K562 (cell line): Measurements from ENCODE around the gene CNTN6.

ENCODE experiments used
- BHLHE40 ChIP-seq: IDR thresholded peaks from 2 replicates; pipeline ENCODE4 v1.6.1; 2011; ENCODE audit warnings: low read length, improper control_type of control experiment
- BRCA1 ChIP-seq, 2 experiments: fragments of 450-650 bp in 1 of 2; sonication (generic) in 1 of 2; formaldehyde crosslinking in 1 of 2; IDR thresholded peaks; 2 replicates each; pipeline versions ENCODE4 v1.5.0 to v1.6.1; 2017 to 2020; ENCODE audit warnings: mild to moderate bottlenecking in 1 of 2, missing genetic modification reagents in 1 of 2
- CHCHD3 ChIP-seq: fragments of 250-450 bp; sonication (Bioruptor Pico); IDR thresholded peaks from 2 replicates; pipeline ENCODE4 v2.1.2; 2022; ENCODE audit warnings: mild to moderate bottlenecking
- MYC ChIP-seq, 2 experiments: fragments of 250-450 bp in 1 of 2; sonication (Bioruptor Pico) in 1 of 2; IDR thresholded peaks; 2 replicates each; pipeline versions ENCODE4 v1.5.1 to v1.6.1; 2012 to 2021; ENCODE audit warnings: low read depth in 2 of 2, borderline replicate concordance in 1 of 2, improper control_type of control experiment in 1 of 2, low read length in 1 of 2, mild to moderate bottlenecking in 1 of 2, moderate library complexity in 1 of 2
- NR1H2 ChIP-seq: sonication (generic); formaldehyde crosslinking; IDR thresholded peaks from 2 replicates; pipeline ENCODE4 v1.4.0; 2020; ENCODE audit warnings: mild to moderate bottlenecking, missing genetic modification reagents
- NR2C2 ChIP-seq, 2 experiments: fragments of 200-800 bp in 1 of 2; sonication (Bioruptor generic) in 1 of 2; sonication (generic) in 1 of 2; formaldehyde crosslinking in 1 of 2; IDR thresholded peaks; 2 replicates each; pipeline versions ENCODE4 v1.6.1 to v1.8.0; 2016 to 2022; ENCODE audit warnings: mild to moderate bottlenecking in 1 of 2, missing compliant biosample characterization in 1 of 2, missing genetic modification characterization in 1 of 2, missing genetic modification reagents in 1 of 2
- RAD21 ChIP-seq, 2 experiments: fragments of 250-450 bp in 1 of 2; fragments of 450-650 bp in 1 of 2; sonication (Bioruptor Pico) in 1 of 2; formaldehyde crosslinking in 1 of 2; IDR thresholded peaks in 1 of 2; conservative IDR thresholded peaks in 1 of 2; 2 replicates each; pipeline versions ENCODE4 v1.4.0 to v1.8.0; 2020 to 2022; ENCODE audit warnings: mild to moderate bottlenecking in 2 of 2, moderate library complexity in 1 of 2
- RNF2 ChIP-seq: sonication (generic); IDR thresholded peaks from 2 replicates; pipeline ENCODE4 v1.6.1; 2016
- SOX6 ChIP-seq: fragments of 450-650 bp; IDR thresholded peaks from 2 replicates; pipeline ENCODE4 v1.6.1; 2014; ENCODE audit warnings: mild to moderate bottlenecking
- SP1 ChIP-seq: sonication (generic); formaldehyde crosslinking; IDR thresholded peaks from 2 replicates; pipeline ENCODE4 v1.8.1; 2022; ENCODE audit warnings: mild to moderate bottlenecking, missing genetic modification reagents
- STAG1 ChIP-seq: sonication (generic); formaldehyde crosslinking; IDR thresholded peaks from 2 replicates; pipeline ENCODE4 v1.5.0; 2020; ENCODE audit warnings: missing genetic modification reagents, borderline replicate concordance
- ZBTB33 ChIP-seq: sonication (generic); formaldehyde crosslinking; IDR thresholded peaks from 2 replicates; pipeline ENCODE4 v1.8.1; 2023; ENCODE audit warnings: mild to moderate bottlenecking, missing genetic modification reagents
- ZNF766 ChIP-seq: fragments of 200-800 bp; sonication (Bioruptor generic); conservative IDR thresholded peaks from 2 replicates; pipeline ENCODE4 v1.6.1; 2016; ENCODE audit warnings: missing genetic modification characterization, missing compliant biosample characterization
- TF ChIP-seq, protein P1 (sequence below), 3 experiments: IDR thresholded peaks in 2 of 3; conservative IDR thresholded peaks in 1 of 3; 2 replicates each; pipeline ENCODE4 v1.5.1; 2011 to 2012; ENCODE audit warnings: low read length in 3 of 3, mild to moderate bottlenecking in 3 of 3, control low read depth in 2 of 3, improper control_type of control experiment in 1 of 3, inconsistent platforms in 1 of 3, low read depth in 1 of 3, mixed read lengths in 1 of 3, moderate library complexity in 1 of 3; ENCODE audit not compliant: insufficient read depth in 2 of 3

- no peak for TF ChIP-seq RNF2
- no peak for TF ChIP-seq ZBTB33
- TF ChIP-seq BHLHE40 = no peak
- TF ChIP-seq, protein P1, sequence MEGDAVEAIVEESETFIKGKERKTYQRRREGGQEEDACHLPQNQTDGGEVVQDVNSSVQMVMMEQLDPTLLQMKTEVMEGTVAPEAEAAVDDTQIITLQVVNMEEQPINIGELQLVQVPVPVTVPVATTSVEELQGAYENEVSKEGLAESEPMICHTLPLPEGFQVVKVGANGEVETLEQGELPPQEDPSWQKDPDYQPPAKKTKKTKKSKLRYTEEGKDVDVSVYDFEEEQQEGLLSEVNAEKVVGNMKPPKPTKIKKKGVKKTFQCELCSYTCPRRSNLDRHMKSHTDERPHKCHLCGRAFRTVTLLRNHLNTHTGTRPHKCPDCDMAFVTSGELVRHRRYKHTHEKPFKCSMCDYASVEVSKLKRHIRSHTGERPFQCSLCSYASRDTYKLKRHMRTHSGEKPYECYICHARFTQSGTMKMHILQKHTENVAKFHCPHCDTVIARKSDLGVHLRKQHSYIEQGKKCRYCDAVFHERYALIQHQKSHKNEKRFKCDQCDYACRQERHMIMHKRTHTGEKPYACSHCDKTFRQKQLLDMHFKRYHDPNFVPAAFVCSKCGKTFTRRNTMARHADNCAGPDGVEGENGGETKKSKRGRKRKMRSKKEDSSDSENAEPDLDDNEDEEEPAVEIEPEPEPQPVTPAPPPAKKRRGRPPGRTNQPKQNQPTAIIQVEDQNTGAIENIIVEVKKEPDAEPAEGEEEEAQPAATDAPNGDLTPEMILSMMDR (IDR thresholded peaks at IDR 0.05 in 2 of 3, conservative IDR thresholded peaks at IDR 0.05 in 1 of 3; ENCODE audit: insufficient read depth in 2 of 3, low read depth in 1 of 3, low read length in 3 of 3) = no peak
- TF ChIP-seq CHCHD3 = no peak
- no peak for TF ChIP-seq BRCA1 (IDR thresholded peaks at IDR 0.05)
- TF ChIP-seq BRCA1 (CRISPR knock-in tag; IDR thresholded peaks at IDR 0.05) = no peak
- TF ChIP-seq SP1 (CRISPR knock-in tag) = no peak
- no peak for TF ChIP-seq NR2C2 (CRISPR knock-in tag; IDR thresholded peaks at IDR 0.05)
- no peak for TF ChIP-seq NR2C2 (tag; IDR thresholded peaks at IDR 0.05)
- TF ChIP-seq ZNF766 (CRISPR knock-in tag) = no peak
- TF ChIP-seq SOX6 = no peak
- no peak for TF ChIP-seq NR1H2 (CRISPR knock-in tag)
- TF ChIP-seq RAD21 (CRISPR knock-in tag; conservative IDR thresholded peaks at IDR 0.05 in 1 of 2, IDR thresholded peaks at IDR 0.05 in 1 of 2) = no peak
- no peak for TF ChIP-seq STAG1
- no peak for TF ChIP-seq MYC (IDR thresholded peaks at IDR 0.05; ENCODE audit: low read depth, low read length)
- TF ChIP-seq MYC (CRISPR knock-in tag; IDR thresholded peaks at IDR 0.05; ENCODE audit: borderline replicate concordance, low read depth) = no peak
Observed at GRCh38 chr3:1183320-1184048, 90.7 kb downstream of the CNTN6 start.
